ENCODE results near the gene ICAM2. TPM values are rescaled to one million over a fixed set of nuclear protein-coding genes. Genes with fewer than 3 reads are reported as not detected.
"Not testable (repeated sequence)": the region's sequence is repeated elsewhere in the genome, so short reads cannot be mapped to it uniquely, and the experiment has no call there.

Gene ICAM2
- polyA plus RNA-seq, 1 of the 3 experiments (the other 2 are of a cell fraction), result 0.08 TPM

- TF ChIP-seq ZBTB33 (IDR thresholded peaks at IDR 0.05; ENCODE audit: borderline replicate concordance, low read depth), result no peak
- no peak for TF ChIP-seq GABPA (IDR thresholded peaks at IDR 0.05; ENCODE audit: low read depth)
Measured at GRCh38 chr17:63984236-63984635, 36.2 kb downstream of the ICAM2 start (continued).

- H3K9ac ChIP-seq, result no peak overlapping the region
- H3K9me2 ChIP-seq, result no peaks in the 10 kb centered on the region
- 71% methylated on average over 6 of the region's 7 CpGs for WGBS (ENCODE audit: low lambda C conversion rate)
- no peak overlapping the region for H3K4me2 ChIP-seq
- no peak overlapping the region for H3K27ac ChIP-seq (ENCODE audit: low read depth in 2 of 2, low read length in 1 of 2)
- no peak overlapping the region for H2AFZ ChIP-seq (ENCODE audit: low read depth)
- DNase-seq, result no peak
- ChIA-PET POLR2A (no interaction called here), CTCF (interaction anchor here (1.1 to 2.6 kb wide), 8 partner anchors 11 to 72 kb away, joined by 3 to 9 read pairs (median 7); partner anchors contain the start of genes CSHL1 and GH1)
- H3K9me3 ChIP-seq, result no peaks in the 10 kb centered on the region
- TF ChIP-seq FOXM1 (IDR thresholded peaks at IDR 0.05; ENCODE audit: low read depth) (no peak), SIN3A (IDR thresholded peaks at IDR 0.05; ENCODE audit: borderline replicate concordance, low read depth, low read length) (no peak), TEAD4 (IDR thresholded peaks at IDR 0.05; ENCODE audit: borderline replicate concordance, insufficient read depth) (no peak), NRF1 (IDR thresholded peaks at IDR 0.05; ENCODE audit: low read depth, low read length) (no peak), ZBTB33 (IDR thresholded peaks at IDR 0.05; ENCODE audit: borderline replicate concordance, low read depth) (no peak), MEF2A (IDR thresholded peaks at IDR 0.05; ENCODE audit: borderline replicate concordance, low read depth) (no peak), CTCF (IDR thresholded peaks at IDR 0.05) (no peak), REST (IDR thresholded peaks at IDR 0.05; ENCODE audit: low read depth, low read length) (no peak), GATA2 (CRISPR knock-in tag; IDR thresholded peaks at IDR 0.05) (no peak)
- no peaks in the 10 kb centered on the region for H4K20me1 ChIP-seq (ENCODE audit: insufficient read depth)
- H3K4me1 ChIP-seq (ENCODE audit: control insufficient read depth in 1 of 2, insufficient read depth in 2 of 2, low read depth in 1 of 2, low read length in 1 of 2), result peaks cover 0 to 6% of the 10 kb centered on the region in 2 experiments; a peak in 1 of 4 replicates
- no peaks in the 10 kb centered on the region for H3F3A ChIP-seq (replicated peaks; ENCODE audit: insufficient read depth)
- no peak overlapping the region for H3K4me3 ChIP-seq (ENCODE audit: low read depth in 2 of 2, low read length in 1 of 2)
- H3K79me2 ChIP-seq (ENCODE audit: insufficient read depth), result no peaks in the 10 kb centered on the region
- H3K36me3 ChIP-seq (replicated peaks in 1 of 2; ENCODE audit: control insufficient read depth in 1 of 2, insufficient read depth in 2 of 2, low read length in 1 of 2), result no peaks in the 10 kb centered on the region
- no peaks in the 10 kb centered on the region for H3K27me3 ChIP-seq (ENCODE audit: insufficient read depth)
Measured at GRCh38 chr17:63983320-63983719, 37.1 kb downstream of the ICAM2 start.

GRCh38 chr17:63982641-63983040 is 37.8 kb downstream of the ICAM2 start:
- H3K9me2 ChIP-seq; H3K36me3 ChIP-seq (replicated peaks in 1 of 2; ENCODE audit: control insufficient read depth in 1 of 2, insufficient read depth in 2 of 2, low read length in 1 of 2); H3K4me1 ChIP-seq (ENCODE audit: control insufficient read depth in 1 of 2, insufficient read depth in 2 of 2, low read depth in 1 of 2, low read length in 1 of 2); H3K79me2 ChIP-seq (ENCODE audit: insufficient read depth); H2AFZ ChIP-seq (ENCODE audit: low read depth); H3K4me2 ChIP-seq; H4K20me1 ChIP-seq (ENCODE audit: insufficient read depth); H3K27ac ChIP-seq (ENCODE audit: low read depth in 2 of 2, low read length in 1 of 2); H3K9me3 ChIP-seq; H3K27me3 ChIP-seq (ENCODE audit: insufficient read depth); POLR2A ChIA-PET; H3F3A ChIP-seq (replicated peaks; ENCODE audit: insufficient read depth); DNase-seq; H3K9ac ChIP-seq; H3K4me3 ChIP-seq (ENCODE audit: low read depth in 2 of 2, low read length in 1 of 2): not testable (repeated sequence)
- CTCF ChIA-PET, result interaction anchor here (1.1 to 7.8 kb wide), 8 partner anchors 6 to 71 kb away, joined by 3 to 56 read pairs (median 8); partner anchors contain the start of genes CSHL1 and GH1
- WGBS (ENCODE audit: low lambda C conversion rate), result 80% methylated on average over 2 of the region's 2 CpGs

Measured in SK-N-SH (cell line).